Lung (tissue), 12 donors: Measurements from ENCODE around the gene LAMC2. TPM values are rescaled to one million over a fixed set of nuclear protein-coding genes. Genes with fewer than 3 reads are reported as not detected.
A peak's percentile ranks its signal among the peaks of the same experiment; 100 is the strongest.

ENCODE experiments used
- ATAC-seq: fragments of 200-7000 bp; cut with Tn5 transposase; one replicate; pipeline ENCODE4 v1.9.1; 2020; ENCODE audit warnings: moderate number of reproducible peaks; ENCODE audit not compliant: insufficient read depth, low FRiP score
- DNase-seq, 3 donors: peaks; one replicate each; pipeline ENCODE4 v3.0.0-alpha.2; 2013 to 2017
- H3K27ac ChIP-seq, 2 donors: one replicate each; pipeline ENCODE4 v1.5.1; 2013; ENCODE audit warnings: mild to moderate bottlenecking in 2 of 2, moderate library complexity in 2 of 2, control low read depth in 1 of 2, inconsistent platforms in 1 of 2, low read depth in 1 of 2, low read length in 1 of 2
- H3K27me3 ChIP-seq, 3 donors: one replicate each; pipeline ENCODE4 v1.5.1; 2013; ENCODE audit warnings: low read length in 2 of 3; ENCODE audit not compliant: control insufficient read depth in 3 of 3, insufficient read depth in 3 of 3
- H3K36me3 ChIP-seq, 4 donors: one replicate each; pipeline ENCODE4 v1.5.1; 2013; ENCODE audit warnings: low read length in 4 of 4, mild to moderate bottlenecking in 1 of 4, moderate library complexity in 1 of 4; ENCODE audit not compliant: control insufficient read depth in 4 of 4, insufficient read depth in 4 of 4
- H3K4me1 ChIP-seq, 5 donors: one replicate each; pipeline ENCODE4 v1.5.1; 2013; ENCODE audit warnings: low read length in 5 of 5, mild to moderate bottlenecking in 2 of 5, moderate library complexity in 1 of 5; ENCODE audit not compliant: control insufficient read depth in 5 of 5, insufficient read depth in 5 of 5
- H3K4me3 ChIP-seq: one replicate; pipeline ENCODE4 v1.5.1; 2013; ENCODE audit warnings: mild to moderate bottlenecking, control low read depth, moderate library complexity
- H3K9ac ChIP-seq, 2 donors: one replicate each; pipeline ENCODE4 v1.5.1; 2013; ENCODE audit warnings: low read length in 2 of 2, control low read depth in 1 of 2; ENCODE audit not compliant: insufficient read depth in 1 of 2
- H3K9me3 ChIP-seq, 4 donors: one replicate each; pipeline ENCODE4 v1.5.1; 2013; ENCODE audit warnings: low read length in 3 of 4, mild to moderate bottlenecking in 1 of 4, moderate library complexity in 1 of 4; ENCODE audit not compliant: control insufficient read depth in 4 of 4, insufficient read depth in 3 of 4
- CTCF ChIP-seq: IDR thresholded peaks from 2 replicates; pipeline ENCODE4 v1.5.1; 2012; ENCODE audit warnings: mild to moderate bottlenecking; ENCODE audit errors: control extremely low read depth, extremely low read depth
- WGBS, 2 donors: extraction: QIAGEN DNeasy Blood & Tissue Kit; methylation state at CpG; one replicate each; pipeline ENCODE4 v1.1.7; 2013; 5-methylcytosine and 5-hydroxymethylcytosine counted together
- polyA plus RNA-seq, 2 donors: library from polyadenylated mRNA; stranded (reverse); fragments of 200-250 nt; gene quantifications; one replicate each; pipeline ENCODE4 v1.2.1, GENCODE V29; 2013
- total RNA-seq, 2 donors: library from RNA; depleted of rRNA in 1 of 2; stranded (reverse); fragments of >200 nt in 1 of 2; gene quantifications; one replicate each; pipeline ENCODE4 v1.2.1, GENCODE V29; 2014 to 2021
- donor health status: control.
- donor health status: control.
- donor health status: Bipolar disorder and iron deficiency.
- donor health status: healthy.
- donor health status: DM: yes; HTN: yes; CAD: no.

The LAMC2 gene
- total and polyA plus RNA-seq, 4 donors: 13.7 to 63.1 (median 40.3) TPM

GRCh38 chr1:183215936-183216335 lies 29.9 kb downstream of the LAMC2 start:
- WGBS, 2 donors: 95 to 98% methylated on average over 4 of the region's 4 CpGs
- Histone ChIP-seq H3K4me1 (peaks cover 5 to 30% (median 10%) of the 10 kb centered on the region in 5 donors), H3K9ac (no peak overlapping the region), H3K4me3 (no peak overlapping the region), H3K9me3 (no peaks in the 10 kb centered on the region), H3K27me3 (no peaks in the 10 kb centered on the region), H3K36me3 (no peaks in the 10 kb centered on the region), H3K27ac (no peak overlapping the region)
- no peak for TF ChIP-seq CTCF
- ATAC-seq (no peak), DNase-seq (no peak)

GRCh38 chr1:183218027-183218618 lies 32.1 kb downstream of the LAMC2 start:
- WGBS, 2 donors: 71 to 84% methylated on average over 14 of the region's 14 CpGs
- H3K27ac ChIP-seq: no peak overlapping the region
- H3K36me3 ChIP-seq: no peaks in the 10 kb centered on the region
- H3K9me3 ChIP-seq: no peaks in the 10 kb centered on the region
- H3K27me3 ChIP-seq: no peaks in the 10 kb centered on the region
- DNase-seq (peak; percentile 80 to 83 (median 80)), ATAC-seq (no peak)
- TF ChIP-seq CTCF: no peak
- H3K4me1 ChIP-seq: peaks cover 5 to 30% (median 10%) of the 10 kb centered on the region in 5 donors
- no peak overlapping the region for H3K4me3 ChIP-seq
- H3K9ac ChIP-seq: peak overlapping the region in 1 of 2 donors; percentile 36

- no peak for TF ChIP-seq CTCF
- WGBS, 2 donors: 5 to 16% methylated on average over 5 of the region's 5 CpGs
- no peak for ATAC-seq
- peaks cover 5 to 30% (median 10%) of the 10 kb centered on the region in 5 donors for H3K4me1 ChIP-seq
- no peaks in the 10 kb centered on the region for H3K27me3 ChIP-seq
- peak; percentile 78 to 92 (median 80) for DNase-seq
- H3K36me3 ChIP-seq: no peaks in the 10 kb centered on the region
- H3K9me3 ChIP-seq: no peaks in the 10 kb centered on the region
- peak overlapping the region in 1 of 2 donors; percentile 26 for H3K27ac ChIP-seq
- H3K4me3 ChIP-seq: no peak overlapping the region
- no peak overlapping the region for H3K9ac ChIP-seq
These were observed 33.0 kb downstream of the LAMC2 start for GRCh38 chr1:183218971-183219615.
